Astrocyte (in vitro differentiated cells and primary cell): ENCODE measurements around the gene ADAMTSL2.

ENCODE experiments used
- EZH2 ChIP-seq: IDR thresholded peaks from 2 replicates; pipeline ENCODE4 v1.6.1; 2012; ENCODE audit warnings: mild to moderate bottlenecking, low read length, inconsistent platforms; ENCODE audit not compliant: insufficient read depth
- TF ChIP-seq, protein P1 (sequence below): IDR thresholded peaks from 2 replicates; pipeline ENCODE4 v1.5.1; 2011; ENCODE audit warnings: low read depth, mild to moderate bottlenecking, inconsistent platforms, low read length, moderate library complexity; ENCODE audit not compliant: insufficient read depth

DNA sequence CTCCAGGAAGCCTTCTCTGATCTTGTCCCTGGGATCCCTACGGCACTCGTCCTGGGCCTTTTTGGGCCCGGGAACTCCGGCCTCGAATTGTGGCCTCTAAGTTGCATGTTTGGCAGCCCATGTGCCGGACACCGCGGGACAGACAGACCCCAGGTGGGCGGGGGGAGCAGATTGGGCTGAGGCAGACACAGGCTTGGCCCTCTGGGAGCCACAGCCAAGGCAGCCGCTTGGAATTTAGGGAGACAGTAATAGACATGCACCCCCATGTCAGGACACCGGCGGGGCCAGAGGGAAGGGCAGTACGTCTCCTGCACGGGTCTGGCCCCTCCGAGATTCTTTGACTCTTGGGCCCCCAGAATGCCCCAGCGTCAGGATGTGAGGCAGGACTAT, 36.2 kb downstream of the ADAMTSL2 start:
- TF ChIP-seq, protein P1, sequence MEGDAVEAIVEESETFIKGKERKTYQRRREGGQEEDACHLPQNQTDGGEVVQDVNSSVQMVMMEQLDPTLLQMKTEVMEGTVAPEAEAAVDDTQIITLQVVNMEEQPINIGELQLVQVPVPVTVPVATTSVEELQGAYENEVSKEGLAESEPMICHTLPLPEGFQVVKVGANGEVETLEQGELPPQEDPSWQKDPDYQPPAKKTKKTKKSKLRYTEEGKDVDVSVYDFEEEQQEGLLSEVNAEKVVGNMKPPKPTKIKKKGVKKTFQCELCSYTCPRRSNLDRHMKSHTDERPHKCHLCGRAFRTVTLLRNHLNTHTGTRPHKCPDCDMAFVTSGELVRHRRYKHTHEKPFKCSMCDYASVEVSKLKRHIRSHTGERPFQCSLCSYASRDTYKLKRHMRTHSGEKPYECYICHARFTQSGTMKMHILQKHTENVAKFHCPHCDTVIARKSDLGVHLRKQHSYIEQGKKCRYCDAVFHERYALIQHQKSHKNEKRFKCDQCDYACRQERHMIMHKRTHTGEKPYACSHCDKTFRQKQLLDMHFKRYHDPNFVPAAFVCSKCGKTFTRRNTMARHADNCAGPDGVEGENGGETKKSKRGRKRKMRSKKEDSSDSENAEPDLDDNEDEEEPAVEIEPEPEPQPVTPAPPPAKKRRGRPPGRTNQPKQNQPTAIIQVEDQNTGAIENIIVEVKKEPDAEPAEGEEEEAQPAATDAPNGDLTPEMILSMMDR: no peak
- no peak for TF ChIP-seq EZH2
